ENCODE data around the gene TMEM201.
A peak's percentile ranks its signal among the peaks of the same experiment; 100 is the strongest.

The TMEM201 gene

GRCh38 chr1:9577423-9577822 lies 11.3 kb upstream of the TMEM201 start:
- no peak for DNase-seq (ENCODE audit: low read depth in 2 of 2)

- DNase-seq (ENCODE audit: low read depth in 2 of 2): no peak
Observed at GRCh38 chr1:9580942-9581341, 7.8 kb upstream of the TMEM201 start.

DNA sequence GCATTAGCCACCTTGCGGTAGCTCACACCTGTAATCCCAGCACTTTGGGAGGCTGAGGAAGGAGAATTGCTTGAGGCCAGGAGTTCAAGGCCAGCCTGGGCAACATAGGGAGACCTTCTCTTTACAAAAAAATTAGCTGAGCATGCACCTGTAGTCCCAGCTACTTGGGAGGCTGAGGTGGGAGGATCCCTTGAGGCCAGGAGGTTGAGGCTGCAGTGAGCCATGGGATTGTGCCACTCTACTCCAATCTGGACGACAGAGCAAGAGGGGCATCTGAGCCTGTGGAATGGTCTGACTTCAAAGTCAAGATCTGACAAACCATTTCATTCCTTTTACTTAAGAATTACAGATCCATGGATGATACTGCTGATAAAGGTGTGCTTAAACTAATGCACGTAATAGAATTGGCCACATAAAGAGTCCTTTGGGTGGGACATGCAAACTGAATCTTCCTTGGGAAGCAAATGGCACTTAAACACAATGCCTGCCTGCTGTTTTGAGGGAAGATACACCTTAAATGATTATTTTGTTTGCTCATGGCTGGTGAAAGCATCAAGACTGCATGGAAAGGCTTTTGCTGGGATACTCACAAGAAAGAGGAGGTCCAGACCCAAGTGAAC lies 2.5 kb upstream of the TMEM201 start:
- DNase-seq (ENCODE audit: low read depth in 2 of 2): no peak

- peak; percentile 16 to 17 for DNase-seq (ENCODE audit: low read depth in 2 of 2)
Observed at GRCh38 chr1:9589144-9589718, 520 bp downstream of the TMEM201 start.

- no peak for DNase-seq (ENCODE audit: low read depth in 2 of 2)
Observed at GRCh38 chr1:9589719-9590157, 1.0 kb downstream of the TMEM201 start.

DNA sequence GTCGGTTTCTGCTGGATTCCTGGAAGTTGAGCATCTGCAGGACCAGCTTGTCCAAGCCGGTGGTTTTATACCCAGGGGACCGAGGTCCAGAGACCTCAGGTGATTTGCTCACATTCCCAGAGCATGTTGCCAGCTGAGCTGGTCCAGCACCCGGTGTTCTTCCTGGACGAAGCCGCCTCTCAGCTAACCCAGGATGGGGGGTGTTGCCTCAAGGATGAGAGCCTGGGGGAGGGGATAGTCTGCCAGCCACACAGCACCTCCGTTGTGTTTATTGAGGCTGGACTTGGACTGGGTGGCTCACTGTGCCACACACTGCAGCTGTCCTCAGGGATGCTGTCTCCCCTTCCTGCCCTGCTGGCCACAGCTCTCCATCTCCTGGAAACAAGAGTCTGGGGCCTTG lies 1.5 kb downstream of the TMEM201 start:
- DNase-seq (ENCODE audit: low read depth in 2 of 2): no peak

DNA sequence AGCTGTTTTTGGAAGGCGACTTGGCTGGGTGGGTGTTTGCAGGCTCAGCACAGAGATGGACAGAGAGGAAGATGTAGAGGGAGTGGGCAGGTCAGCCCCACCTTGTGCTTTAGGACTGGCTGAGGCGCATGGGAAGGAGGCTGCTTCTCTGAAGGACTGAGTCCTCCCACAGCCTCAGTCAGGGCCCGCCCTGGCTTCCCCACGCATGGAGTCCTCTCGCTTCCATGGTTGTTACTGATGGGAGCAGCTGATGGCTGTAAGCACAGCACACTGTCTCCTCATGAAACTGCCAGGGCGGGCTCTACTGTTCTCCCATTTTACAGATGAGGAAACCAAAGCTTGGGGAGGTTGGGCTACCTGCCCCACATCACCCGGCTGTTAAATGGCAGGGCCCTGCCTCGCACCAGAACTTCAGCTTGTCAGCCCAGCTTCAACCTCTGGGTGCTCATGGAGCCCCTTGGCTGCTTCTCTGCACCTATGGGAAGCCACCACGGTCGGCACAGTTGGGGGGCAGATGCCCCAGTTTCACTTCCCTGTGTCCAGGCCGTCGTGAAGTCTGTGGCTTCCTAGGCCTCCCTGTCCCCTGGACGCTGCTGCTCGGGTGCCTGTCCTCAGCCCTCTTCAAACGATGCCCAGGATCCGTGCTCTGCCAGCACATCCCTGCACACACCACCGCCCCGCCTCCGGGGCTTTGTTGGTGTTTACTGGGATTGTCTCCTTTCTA lies 2.4 kb downstream of the TMEM201 start:
- no peak for DNase-seq (ENCODE audit: low read depth in 2 of 2)

- no peak for DNase-seq (ENCODE audit: low read depth in 2 of 2)
Observed at GRCh38 chr1:9591669-9592509, 3.2 kb downstream of the TMEM201 start.

DNA sequence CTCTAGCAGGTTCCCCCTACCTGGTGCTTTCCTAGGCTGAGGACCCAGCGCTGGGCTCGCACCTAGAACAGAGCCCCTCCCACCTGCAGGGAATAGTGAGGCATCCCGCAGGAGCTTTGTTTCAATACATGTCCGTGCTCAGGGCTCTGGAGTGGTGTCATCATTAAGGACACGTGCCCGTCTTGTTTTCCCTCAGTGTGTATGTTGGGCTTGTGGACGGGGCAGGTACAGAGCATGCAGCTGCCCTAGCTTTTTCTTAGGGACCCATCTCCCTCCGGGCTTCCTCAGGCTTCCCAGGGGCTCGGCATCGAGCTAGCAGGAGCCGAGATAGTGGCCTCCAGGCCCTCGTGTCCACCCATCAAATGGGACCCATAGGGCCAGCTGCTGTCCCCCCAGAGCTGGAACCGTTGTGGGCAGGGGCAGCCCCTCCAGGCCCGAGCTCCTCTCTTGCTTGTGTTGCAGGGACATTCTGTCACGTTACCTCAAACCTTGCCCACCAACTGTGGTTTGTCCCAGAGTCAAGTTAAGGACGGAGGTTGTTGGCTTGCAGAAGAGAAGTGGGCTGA lies 3.9 kb downstream of the TMEM201 start:
- DNase-seq (ENCODE audit: low read depth in 2 of 2): no peak

DNA sequence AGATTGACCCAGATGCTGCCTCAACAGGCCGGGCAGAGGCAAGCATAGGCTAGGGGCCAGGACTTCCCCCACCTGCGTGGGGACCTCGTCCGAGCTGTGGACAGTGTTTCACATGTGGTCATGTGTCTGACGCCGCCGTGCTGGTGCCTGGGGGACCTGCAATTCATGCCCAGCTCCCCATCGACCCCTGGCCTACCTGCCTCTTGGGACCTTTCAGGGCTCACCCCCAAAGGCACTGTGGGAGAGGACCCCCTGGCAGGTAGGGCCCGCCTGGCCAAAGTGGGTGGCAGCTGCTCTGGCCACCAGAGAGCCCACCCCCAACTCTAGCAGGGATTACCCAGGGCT lies 4.4 kb downstream of the TMEM201 start:
- no peak for DNase-seq (ENCODE audit: low read depth in 2 of 2)

- DNase-seq (ENCODE audit: low read depth in 2 of 2): peak; percentile 32 to 38
Observed at GRCh38 chr1:9593492-9594465, 5.1 kb downstream of the TMEM201 start.

DNA sequence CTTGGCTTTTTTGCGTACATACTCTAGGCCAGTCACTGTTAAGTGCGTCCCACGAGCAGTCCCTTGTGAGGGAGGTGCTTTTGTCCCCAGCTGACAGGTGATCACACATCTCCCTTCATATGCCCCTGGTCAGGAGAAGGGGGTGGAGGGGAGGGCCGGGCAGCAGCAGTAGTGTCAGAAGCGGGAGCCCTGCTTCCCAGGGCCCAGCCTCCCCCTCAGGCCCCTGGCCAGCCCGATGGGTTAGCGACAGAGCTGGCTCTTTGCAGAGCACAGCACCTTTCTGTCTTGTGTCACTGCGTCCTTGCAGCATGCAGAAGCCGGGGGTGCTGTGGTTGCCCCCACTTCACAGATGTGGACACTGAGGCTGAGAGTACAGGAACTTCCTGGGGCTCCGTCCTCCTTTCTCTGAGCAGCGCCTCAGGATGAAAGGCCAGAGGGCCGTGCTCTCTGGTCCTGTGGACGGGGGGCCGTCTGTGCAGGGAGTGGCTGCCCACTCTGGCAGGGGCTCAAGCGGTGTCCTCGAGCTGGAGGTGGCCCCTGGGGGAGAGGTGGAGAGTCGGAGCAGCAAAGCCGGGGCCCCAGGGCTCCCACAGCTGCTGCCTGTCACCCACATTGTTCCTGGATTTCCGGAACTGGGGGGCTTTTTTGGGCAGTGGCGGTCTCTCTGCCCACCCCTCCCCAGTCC lies 5.9 kb downstream of the TMEM201 start:
- DNase-seq (ENCODE audit: low read depth in 2 of 2): no peak

DNA sequence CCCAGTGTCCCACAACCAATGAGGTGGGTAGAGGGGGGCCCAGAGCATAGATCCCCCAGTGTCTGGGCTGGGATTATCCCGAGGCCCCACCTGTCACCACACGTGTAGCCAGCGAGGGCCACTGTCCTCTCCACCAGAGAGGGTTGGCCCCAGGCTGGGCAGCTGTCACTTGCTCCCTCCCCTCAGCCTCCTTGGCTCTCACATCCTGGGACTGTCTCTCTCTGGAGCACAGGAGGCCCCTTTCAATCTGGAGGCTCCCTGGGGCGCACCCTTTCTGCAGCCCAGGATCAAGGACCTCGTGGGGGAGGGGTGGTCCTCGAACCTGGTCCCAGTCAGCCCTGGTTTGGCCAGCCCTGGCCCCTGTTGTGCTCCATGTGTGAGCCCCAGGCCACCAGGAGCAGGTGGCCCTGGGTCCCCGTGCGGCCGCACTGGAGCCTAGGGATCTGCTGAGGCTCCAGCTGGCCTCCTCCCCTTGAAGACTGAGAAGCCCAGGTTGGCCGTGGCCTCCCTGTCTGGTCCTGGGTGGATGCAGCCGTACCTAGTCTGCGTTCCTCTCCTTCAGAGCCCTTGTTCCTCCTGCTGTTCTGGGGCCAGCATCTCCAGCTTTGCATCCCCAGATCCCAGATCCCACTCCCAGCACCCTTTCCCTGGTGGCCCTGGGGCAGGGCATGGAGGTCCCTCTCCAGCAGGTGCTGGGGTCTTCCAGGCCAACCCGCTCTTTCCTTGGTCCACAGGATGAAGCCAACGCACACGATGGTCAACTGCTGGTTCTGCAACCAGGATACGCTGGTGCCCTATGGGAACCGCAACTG lies 6.7 kb downstream of the TMEM201 start:
- no peak for DNase-seq (ENCODE audit: low read depth in 2 of 2)

GRCh38 chr1:9595968-9596340 lies 7.2 kb downstream of the TMEM201 start:
- DNase-seq (ENCODE audit: low read depth in 2 of 2): no peak

GRCh38 chr1:9596415-9597123 lies 7.9 kb downstream of the TMEM201 start:
- no peak for DNase-seq (ENCODE audit: low read depth in 2 of 2)

GRCh38 chr1:9597361-9598315 lies 8.9 kb downstream of the TMEM201 start:
- no peak for DNase-seq (ENCODE audit: low read depth in 2 of 2)

DNA sequence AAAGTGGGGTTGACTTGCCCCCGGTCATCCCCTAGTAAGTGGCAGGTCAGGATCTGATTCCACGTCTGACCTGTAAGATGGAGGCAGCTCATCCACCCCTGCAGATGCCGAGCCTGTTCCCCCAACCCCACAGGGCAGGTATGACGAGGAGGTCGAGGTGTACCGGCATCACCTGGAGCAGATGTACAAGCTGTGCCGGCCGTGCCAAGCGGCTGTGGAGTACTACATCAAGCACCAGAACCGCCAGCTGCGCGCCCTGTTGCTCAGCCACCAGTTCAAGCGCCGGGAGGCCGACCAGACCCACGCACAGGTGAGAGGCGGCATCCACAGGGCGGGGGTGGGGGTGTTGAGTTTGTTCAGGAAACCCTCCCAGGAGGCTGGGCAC lies 9.6 kb downstream of the TMEM201 start:
- DNase-seq (ENCODE audit: low read depth in 2 of 2): no peak

GRCh38 chr1:9599741-9600140 lies 11.0 kb downstream of the TMEM201 start:
- DNase-seq (ENCODE audit: low read depth in 2 of 2): no peak

Measured in stimulated activated CD4-positive, alpha-beta T cell treated with anti-CD3 and anti-CD28 coated beads, Interleukin-4, amount 100 ng/mL, for 48 hours (primary cell).